ENCODE measurements around the gene MLYCD.

Gene MLYCD

GRCh38 chr16:83898463-83899271 lies at the start of gene MLYCD:
Gene MLYCD, plus strand, starts transcription at chr16:83899115. Its CDS starts 30 bp downstream, at chr16:83899145.
- peak; percentile 80 for DNase-seq (ENCODE audit: low read depth)

DNA sequence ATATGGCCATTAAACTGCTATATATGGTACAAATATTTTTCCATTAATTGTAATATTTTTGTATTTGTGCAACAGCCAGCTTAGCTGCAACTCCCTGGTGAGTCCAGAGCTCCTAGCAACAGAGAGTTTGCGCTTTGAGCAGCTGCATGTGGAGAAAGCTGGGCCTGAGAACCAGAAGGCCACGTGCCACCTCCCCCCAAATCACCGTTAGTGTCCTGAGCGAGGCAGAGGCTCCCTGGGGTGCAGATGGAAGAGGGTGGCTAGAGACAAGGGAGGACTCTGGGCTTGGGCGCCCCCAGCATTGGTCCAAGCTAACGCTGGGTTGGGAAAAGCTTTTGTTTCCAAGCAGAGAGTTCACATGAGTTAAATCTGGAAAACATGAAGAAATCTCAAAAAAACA lies 49.5 kb upstream of the MLYCD start:
- DNase-seq (ENCODE audit: low read depth): no peak

- DNase-seq (ENCODE audit: low read depth): no peak
Observed at GRCh38 chr16:83850947-83851346, 48.0 kb upstream of the MLYCD start.

DNA sequence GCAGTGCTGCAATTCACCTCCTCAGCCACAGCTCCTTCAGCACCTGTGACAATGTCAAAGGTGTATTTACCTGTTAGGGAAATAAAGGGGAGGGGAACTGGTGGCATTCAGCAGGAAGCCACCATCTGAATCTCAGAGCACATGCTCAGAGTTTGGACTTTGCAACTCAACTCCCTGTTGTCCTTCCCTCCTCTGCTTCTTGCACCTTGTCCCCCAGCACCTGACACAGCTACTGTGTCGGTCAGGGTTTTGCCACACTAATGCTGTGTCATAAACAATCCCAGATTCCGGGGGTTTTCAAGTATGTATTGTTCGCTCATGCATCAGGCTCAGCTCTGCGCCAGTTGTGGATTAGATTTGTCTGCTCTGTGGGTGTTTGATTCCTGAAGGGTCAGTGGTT lies 47.4 kb upstream of the MLYCD start:
- DNase-seq (ENCODE audit: low read depth): no peak

GRCh38 chr16:83852774-83853173 lies 46.1 kb upstream of the MLYCD start:
- DNase-seq (ENCODE audit: low read depth): no peak

- no peak for DNase-seq (ENCODE audit: low read depth)
Observed at GRCh38 chr16:83853834-83854233, 45.1 kb upstream of the MLYCD start.

GRCh38 chr16:83854420-83854819 lies 44.5 kb upstream of the MLYCD start:
- DNase-seq (ENCODE audit: low read depth): no peak

DNA sequence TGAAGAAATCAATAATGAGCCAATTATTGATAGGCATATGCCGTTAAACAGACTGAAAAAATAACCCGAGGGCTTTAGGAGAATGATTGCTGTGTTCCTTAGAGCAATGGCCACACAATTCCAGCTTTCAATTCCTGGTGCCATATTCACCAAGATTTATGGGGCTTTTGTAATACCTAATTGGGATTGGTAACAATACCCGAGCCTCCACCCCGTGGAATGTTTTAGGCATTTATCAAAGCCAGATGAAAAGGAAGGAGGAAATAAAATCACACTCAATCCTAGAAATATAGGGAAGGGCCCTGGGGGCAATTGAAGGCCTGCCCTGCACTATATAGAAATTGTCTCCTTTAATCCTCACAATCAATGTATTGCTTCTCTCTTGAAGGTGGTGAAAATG lies 42.1 kb upstream of the MLYCD start:
- DNase-seq (ENCODE audit: low read depth): no peak

- DNase-seq (ENCODE audit: low read depth): no peak
Observed at GRCh38 chr16:83859265-83859664, 39.6 kb upstream of the MLYCD start.

- DNase-seq (ENCODE audit: low read depth): no peak
Observed at GRCh38 chr16:83862661-83863060, 36.3 kb upstream of the MLYCD start.

DNA sequence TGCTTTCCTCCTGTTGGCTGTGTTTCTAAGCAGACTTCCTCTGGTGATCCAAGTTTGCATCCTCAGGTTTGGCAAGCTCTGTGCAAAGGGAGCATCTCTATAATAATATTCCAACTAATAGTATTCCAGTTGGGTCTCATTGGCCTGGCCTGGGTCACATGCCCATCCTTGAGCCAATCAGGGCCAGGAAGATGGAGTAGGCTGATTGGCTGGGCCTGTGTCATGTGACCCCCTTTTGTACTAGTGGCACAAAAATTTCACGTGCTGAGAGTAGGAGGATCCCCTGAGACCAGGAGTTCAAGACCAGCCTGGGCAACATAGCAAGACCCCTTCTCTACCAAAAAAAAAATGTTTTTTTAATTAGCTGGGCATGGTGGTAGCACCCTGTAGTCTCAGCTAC lies 35.2 kb upstream of the MLYCD start:
- peak; percentile 3 for DNase-seq (ENCODE audit: low read depth)

GRCh38 chr16:83870830-83871229 lies 28.1 kb upstream of the MLYCD start:
- DNase-seq (ENCODE audit: low read depth): no peak

GRCh38 chr16:83878838-83879237 lies 20.1 kb upstream of the MLYCD start:
- peak; percentile 78 for DNase-seq (ENCODE audit: low read depth)

GRCh38 chr16:83882163-83882885 lies 16.6 kb upstream of the MLYCD start:
- no peak for DNase-seq (ENCODE audit: low read depth)

DNA sequence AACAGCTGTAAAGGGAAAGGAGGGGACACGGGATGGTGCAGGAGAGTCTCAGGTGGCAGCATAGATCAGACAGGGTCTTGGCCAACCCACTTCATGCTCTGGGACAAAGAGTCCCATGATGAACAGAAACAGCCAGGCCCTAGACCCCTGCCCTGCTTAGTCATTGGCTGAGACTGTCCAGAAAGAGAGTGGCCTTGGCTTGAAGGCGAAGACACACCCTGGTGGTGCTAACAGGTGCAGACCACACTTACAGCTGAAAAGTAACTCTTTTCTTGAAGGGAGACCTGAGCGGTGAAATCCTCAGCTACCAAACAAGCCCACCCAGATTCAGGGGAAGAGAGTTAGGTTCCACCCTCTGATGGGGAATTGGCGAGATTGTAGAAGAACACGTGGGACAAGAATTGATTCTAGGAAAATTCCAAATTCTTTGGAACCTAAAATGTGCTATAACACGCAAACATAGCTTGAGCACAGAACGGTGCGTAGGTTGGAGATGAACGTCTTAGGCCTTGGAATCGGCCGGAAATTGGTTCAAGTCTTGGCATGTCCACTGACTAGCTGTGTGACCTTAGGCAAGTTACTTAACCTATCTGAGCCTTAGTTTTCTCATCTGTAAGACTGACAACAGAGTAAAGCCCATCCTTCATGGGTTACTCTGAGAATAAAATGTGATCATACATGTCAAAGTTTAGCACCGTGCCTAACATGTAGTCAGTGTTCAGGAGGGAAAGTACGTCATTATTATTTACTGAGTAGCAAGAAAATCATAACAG lies 12.5 kb upstream of the MLYCD start:
- DNase-seq (ENCODE audit: low read depth): no peak

DNA sequence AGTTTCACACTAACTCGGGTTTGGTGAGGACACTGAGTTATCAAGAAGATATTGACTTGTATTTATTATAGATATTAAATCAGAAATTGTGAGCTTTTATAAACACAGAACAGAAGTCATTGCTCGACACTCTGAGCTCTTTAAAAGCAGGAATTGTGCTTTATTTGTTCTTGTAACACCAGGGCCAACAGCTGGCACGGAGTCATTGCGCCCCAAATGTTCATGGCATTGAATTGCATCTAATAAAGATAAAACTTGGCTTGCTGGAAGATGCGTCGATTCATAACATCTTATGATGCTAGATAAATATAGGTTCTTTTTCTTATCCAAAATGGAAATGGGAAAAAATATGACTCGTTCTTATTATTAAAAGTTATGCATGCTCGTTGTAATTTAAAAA lies 11.8 kb upstream of the MLYCD start:
- DNase-seq (ENCODE audit: low read depth): peak; percentile 56

DNA sequence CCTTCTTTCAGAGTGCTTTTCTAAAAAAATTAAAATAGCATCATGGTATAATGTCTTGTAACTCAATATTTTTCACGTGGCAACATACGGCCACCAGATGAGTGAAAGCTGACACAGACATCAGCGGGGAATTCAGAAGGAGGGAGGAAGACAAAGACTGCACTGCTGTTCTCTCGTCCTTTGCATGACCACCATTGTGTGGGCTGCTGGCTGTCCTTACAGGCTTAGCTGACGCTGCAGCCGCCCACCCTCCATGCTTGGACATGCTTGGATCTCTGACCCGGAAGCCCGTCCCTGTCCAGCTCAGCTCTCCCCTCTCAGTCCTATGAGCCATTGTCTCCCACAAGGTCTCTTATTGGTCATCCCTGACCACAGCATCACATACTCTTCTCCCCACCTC lies 11.4 kb upstream of the MLYCD start:
- no peak for DNase-seq (ENCODE audit: low read depth)

- no peak for DNase-seq (ENCODE audit: low read depth)
Observed at GRCh38 chr16:83888672-83889044, 10.3 kb upstream of the MLYCD start.

DNA sequence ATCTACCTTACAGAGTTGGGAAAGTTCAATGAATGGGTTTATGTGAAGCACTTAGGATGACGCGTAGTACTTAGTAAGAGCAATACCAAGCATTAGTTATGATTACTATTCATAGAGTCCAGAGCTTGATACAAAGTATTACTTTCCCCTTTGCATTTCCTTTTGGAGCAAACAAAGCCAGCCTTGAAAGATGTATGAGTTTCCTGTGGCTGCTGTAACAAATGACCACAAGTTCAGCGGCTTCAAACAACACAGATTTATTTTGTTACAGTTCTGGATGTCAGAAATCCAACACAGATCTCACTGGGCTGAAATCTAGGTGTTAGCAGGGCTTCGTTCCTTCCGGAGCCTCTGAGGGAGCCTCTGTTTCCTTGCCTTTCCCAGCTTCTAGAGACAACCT lies 8.6 kb upstream of the MLYCD start:
- no peak for DNase-seq (ENCODE audit: low read depth)

- no peak for DNase-seq (ENCODE audit: low read depth)
Observed at GRCh38 chr16:83891742-83892141, 7.2 kb upstream of the MLYCD start.

DNA sequence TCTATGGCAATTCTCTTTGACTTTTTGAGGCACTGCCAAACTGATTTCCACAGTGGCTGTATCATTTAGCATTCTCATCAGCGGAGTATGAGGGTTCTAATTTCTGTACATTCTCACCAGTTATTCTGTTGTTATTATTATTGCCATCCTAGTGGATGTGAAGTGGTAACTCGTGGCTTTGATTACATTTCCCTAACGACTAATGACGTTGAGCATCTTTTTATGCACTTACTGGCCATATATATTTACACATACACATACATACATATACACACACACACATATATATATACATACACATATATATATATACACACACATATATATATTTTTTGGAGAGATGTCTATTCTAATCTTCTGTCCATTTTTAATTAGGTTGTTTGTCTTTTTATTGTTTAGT lies 3.7 kb upstream of the MLYCD start:
- no peak for DNase-seq (ENCODE audit: low read depth)

- DNase-seq (ENCODE audit: low read depth): no peak
Observed at GRCh38 chr16:83895942-83896341, 3.0 kb upstream of the MLYCD start.

Measured in ELR (cell line).